Measurements from ENCODE around the gene RNF213.

GRCh38 chr17:80349751-80350150 is 89.1 kb downstream of the RNF213 start:
- TF ChIP-seq POLR2A (IDR thresholded peaks at IDR 0.05) (no peak), CTCF (IDR thresholded peaks at IDR 0.05) (no peak)
